Tongue (tissue), 2 donors: Measurements from ENCODE around the gene CLDN34. TPM values are rescaled to one million over a fixed set of nuclear protein-coding genes. Genes with fewer than 3 reads are reported as not detected.

Experiments
- DNase-seq: peaks from one replicate; pipeline ENCODE4 v3.0.0-alpha.2; 2015
- total RNA-seq: library from RNA; depleted of rRNA; stranded (reverse); fragments of >200 nt; gene quantifications from one replicate; pipeline ENCODE4 v1.2.3, GENCODE V29; 2014

The CLDN34 gene
- total RNA-seq, 1 donor from 2014 or later: not detected

DNA sequence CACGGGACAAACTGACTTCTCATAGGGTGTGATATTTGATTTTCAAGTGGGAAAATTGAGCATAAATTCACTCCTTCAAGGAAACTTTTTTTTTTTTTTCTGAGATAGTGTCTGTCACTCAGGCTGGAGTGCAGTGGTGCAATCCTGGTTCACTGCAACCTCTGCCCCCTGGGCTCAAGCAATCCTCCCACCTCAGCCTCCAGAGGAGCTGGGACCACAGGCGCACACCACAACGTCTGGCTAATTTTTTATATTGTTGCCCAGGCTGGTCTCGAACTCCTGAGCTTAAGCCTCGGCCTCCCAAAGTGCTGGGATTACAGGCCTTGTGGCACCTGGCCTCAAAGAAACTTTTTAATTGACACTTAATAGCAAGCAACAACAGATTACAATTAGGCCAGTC lies 13.8 kb downstream of the CLDN34 start:
- DNase-seq: no peak

GRCh38 chrX:9983441-9983840 lies 16.3 kb downstream of the CLDN34 start:
- no peak for DNase-seq

DNA sequence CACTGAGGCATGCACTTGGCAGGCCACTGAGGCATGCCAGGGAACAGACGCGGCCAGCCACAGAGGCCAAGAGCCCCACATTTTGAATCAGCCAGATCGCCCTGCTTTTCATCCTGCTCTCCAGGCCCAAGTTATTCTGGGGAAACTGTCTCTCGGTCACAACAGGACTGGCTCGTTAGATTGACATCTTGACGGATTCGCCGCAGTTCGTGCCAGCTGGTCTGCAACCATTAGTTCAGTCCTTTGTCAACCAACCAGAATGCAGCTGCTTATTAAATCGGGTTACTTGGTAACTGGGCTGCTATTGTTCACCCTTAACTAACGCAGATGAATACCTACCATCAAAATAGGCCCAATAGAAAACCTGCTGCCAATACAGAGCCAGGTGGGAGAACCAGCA lies 16.7 kb downstream of the CLDN34 start:
- no peak for DNase-seq

DNA sequence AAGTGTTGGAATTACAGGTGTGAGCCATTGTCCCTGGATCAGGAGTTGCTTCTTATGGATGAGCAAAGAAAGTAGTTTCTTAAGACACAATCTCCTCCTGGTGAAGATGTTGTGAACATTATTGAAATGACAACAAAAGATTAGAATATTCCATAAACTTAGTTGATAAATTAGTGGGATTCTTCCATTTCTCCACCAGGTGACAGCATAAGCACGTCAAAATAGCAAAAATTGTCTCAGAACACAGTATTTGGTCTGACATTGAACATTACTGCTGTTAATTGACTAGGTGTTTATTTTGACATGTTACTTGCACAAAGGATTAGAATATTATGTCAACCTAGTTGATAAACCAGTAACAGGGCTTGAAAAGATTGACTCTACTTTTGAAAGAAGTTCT lies 21.6 kb downstream of the CLDN34 start:
- peak; percentile 37 for DNase-seq

DNA sequence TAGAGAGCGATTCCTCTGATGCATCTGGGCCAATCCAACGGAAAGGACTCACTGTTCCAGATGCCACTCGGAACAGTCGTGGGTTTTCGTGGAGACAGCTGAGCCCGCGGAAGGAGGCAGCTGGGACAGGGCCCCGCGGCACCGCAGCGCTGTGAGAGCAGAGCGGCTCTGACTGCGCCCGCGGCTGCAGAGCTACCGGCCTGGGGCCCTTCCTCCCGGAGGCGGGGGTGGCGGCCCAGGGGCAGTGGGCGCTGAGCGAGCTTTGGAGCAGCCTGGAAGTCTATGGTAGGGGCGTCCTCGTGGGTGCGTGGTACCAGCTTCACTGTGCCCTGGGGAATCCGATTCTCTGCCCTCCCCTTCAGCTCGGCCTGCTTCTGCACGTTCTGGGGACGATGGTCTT lies 24.9 kb downstream of the CLDN34 start:
- no peak for DNase-seq

DNA sequence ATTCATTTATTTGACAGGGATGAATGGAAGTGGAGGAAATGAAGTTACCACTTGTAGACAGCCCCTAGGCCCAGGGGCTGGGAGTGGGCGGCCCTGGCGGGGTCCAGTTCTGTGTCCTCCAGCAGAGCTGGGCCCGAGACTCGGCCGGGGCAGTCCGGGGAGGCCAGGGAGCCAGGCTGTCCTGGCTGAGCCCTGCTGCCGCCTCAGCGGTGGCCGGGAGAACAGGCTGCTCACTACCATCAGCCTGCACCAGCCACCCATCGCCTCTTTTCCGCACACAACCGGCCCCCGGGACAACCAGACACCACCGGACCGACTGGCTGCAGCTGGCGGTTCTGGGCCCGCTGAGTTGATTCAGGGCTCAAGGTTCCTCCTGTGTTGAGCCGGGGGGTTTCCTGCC lies 25.6 kb downstream of the CLDN34 start:
- no peak for DNase-seq

DNA sequence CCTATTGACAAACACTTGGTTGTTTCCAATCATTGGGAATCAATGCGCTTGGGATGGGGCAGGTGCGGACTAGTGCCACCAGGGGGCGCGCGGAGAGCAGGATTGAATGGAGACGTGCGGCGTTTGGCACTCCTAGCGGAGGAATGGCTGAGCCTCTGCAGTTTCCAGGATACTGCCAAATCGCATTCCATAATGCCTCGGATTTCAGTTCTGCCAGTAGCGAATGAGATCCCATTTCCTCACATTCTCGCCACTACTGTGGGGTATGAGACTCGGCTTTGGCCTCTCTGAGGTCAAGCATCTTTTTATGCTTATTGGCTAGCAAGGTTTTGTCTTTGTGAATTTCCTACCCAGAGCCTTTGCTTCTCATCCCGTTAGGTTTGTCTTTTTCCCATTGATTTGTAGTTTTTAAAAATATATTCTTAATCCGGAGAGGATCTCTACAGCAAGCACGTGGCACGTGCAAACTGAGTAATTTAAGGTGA lies 28.7 kb downstream of the CLDN34 start:
- peak; percentile 80 for DNase-seq

DNA sequence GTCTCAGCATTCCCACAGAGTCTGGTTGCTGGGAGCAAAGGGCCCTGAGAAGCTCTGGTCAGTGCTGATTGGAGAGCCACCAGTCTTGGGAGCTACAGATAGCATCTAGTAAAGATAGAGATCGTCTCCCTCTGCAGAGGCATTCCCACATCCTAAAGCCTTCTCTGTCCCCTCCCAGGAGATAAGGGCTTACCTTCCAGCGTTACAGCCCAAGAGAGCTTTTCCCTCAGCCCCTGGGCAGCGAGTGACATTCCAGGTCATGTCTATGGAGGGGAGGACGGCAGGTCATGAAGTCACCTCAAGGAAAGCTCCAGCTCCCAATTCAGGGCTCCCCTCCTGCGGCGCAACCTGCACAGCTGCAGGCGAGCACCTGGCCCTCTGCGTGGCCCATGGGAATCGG lies 29.9 kb downstream of the CLDN34 start:
- no peak for DNase-seq

DNA sequence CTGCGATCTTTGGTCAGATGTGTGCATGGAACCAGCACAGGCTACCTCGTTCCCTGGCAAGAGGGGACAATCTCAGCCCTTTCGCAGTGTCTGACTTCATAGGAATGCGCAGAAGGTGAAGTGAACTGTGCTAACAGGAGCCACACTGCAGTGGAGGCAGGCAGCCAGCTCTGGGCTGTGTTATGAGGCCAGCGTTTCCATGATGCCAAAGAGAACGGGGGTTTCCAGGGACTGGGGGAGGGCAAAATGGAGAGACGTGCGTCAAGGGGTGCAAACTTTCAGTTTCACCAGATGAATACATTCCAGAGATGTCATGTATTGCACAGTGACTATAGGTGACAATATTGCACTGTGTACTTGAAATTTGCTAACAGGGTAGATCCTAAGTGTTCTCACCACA lies 30.4 kb downstream of the CLDN34 start:
- no peak for DNase-seq

DNA sequence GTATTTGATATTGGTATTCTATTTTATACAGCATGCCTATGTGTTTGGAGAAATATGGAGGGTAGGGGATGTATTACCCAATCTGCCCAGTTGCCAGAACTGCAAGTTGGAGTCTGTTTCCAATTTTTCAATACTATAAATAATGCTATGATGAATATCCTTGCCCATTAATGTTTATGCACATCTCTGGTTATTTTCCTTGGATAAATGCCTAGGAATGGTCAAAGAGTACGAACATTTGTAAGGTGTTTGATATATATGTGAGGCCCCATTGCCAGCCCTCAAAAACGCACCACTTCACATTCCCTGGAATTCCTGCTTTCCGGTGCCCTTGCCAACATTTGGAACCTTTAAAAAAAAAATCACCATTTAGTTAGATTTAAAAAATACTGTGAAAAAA lies 34.3 kb downstream of the CLDN34 start:
- DNase-seq: no peak

DNA sequence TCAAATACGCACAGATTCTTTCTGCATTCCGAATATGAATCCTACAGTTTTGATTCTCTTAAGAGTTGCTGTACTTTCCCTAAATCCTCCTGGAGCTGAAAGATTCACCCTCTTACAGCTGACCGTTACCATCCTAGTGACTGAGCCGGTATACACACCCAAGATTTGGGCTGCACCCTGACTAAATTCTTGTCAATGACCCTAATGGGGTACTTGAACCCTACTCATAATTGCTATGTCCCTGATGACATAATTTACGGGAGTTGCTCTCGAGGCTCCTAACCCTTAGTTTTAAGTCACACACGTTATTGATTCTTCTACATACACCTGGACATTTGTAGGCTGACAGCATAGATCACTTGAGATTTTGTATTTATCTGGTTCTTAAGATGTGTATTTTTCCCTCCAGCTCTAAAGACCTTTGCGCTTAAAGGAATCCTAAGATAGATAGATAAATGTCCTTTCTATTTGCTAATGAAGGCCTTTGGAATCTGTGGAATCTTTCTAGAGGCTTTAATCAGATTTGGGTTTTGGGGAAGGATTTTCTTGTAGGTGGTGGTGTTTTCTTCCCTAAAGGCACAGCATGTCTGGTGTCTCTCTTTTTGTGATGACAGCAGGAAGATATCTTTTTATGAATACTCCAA lies 37.8 kb downstream of the CLDN34 start:
- DNase-seq: no peak

- DNase-seq: no peak
These were observed 38.9 kb downstream of the CLDN34 start for GRCh38 chrX:10006086-10006485.

DNA sequence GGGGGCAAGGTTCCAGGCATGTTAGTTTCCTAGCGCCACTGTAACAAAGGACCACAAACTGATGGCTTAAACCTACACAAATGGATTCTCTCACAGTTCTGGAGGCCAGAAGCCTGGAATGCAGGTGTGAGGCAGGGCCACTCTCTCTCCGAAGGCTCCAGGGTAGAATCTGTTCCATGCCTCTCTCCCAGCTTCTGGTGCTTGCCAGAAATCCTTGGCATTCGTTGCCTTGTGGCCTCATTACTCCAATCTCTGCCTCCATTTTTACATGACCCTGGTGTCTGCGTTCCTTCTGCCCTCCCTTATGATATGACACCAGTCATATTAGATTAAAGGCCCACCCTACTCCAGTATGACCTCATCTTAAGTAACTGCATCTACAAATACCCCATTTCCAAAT lies 39.6 kb downstream of the CLDN34 start:
- no peak for DNase-seq

DNA sequence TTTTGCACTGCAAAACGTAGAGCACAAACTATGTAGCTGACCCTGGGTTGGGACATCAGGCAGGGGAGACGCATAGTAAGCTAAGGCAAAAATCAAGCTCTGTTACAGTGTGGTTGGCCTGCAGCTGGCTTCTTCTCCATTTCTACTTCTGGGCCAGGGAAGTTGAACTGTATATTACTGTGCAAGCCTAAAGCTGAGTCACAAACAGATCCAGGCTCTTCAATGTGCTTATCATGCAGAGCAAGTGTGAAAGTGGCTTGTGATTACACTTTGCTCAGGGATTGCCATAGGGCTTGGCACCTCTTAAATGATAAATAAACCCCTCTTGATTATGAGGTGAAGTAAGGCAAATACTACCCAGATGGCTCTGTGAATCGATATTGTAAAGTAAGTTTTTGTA lies 40.5 kb downstream of the CLDN34 start:
- no peak for DNase-seq

- DNase-seq: no peak
These were observed 41.4 kb downstream of the CLDN34 start for GRCh38 chrX:10008483-10009056.

GRCh38 chrX:10009741-10010140 lies 42.6 kb downstream of the CLDN34 start:
- no peak for DNase-seq

DNA sequence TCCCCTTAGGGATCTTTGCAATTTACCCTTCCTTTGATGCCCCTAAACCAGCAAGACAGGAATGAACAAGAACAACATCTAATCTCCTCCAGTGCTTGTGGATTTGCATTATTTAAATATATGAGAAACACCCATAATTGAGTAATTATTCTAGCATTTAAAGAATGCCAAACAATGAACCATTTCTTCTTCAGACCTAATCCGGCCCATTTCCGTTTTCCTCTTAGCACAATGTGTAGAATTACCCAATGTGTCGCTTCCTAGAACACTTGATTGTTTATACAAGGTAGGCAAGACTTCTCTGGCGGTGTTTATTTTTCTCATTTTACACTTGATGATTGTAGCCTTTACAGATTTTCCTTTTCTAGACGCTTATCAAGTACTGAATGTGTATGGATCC lies 43.5 kb downstream of the CLDN34 start:
- DNase-seq: peak; percentile 32

- no peak for DNase-seq
These were observed 44.2 kb downstream of the CLDN34 start for GRCh38 chrX:10011261-10011931.

DNA sequence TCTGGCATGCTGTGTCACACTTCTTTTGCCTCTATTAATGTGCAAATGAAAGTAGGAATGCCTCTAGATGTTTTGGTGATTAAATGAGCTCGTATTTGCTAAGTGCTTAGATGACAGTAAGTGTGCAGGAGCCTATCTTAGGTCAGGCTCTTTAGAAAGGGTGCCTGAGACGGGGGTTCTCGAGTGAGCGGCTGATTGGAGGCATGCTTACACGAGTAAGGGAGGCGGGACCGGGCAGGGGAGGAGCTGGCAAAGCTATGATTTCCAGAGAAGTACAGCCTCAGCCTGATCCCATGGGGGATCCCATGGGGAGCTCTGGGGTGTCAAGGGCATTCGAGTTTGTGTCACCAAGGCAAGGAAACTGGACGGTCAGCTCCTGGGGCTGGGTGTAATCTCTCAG lies 44.8 kb downstream of the CLDN34 start:
- no peak for DNase-seq

DNA sequence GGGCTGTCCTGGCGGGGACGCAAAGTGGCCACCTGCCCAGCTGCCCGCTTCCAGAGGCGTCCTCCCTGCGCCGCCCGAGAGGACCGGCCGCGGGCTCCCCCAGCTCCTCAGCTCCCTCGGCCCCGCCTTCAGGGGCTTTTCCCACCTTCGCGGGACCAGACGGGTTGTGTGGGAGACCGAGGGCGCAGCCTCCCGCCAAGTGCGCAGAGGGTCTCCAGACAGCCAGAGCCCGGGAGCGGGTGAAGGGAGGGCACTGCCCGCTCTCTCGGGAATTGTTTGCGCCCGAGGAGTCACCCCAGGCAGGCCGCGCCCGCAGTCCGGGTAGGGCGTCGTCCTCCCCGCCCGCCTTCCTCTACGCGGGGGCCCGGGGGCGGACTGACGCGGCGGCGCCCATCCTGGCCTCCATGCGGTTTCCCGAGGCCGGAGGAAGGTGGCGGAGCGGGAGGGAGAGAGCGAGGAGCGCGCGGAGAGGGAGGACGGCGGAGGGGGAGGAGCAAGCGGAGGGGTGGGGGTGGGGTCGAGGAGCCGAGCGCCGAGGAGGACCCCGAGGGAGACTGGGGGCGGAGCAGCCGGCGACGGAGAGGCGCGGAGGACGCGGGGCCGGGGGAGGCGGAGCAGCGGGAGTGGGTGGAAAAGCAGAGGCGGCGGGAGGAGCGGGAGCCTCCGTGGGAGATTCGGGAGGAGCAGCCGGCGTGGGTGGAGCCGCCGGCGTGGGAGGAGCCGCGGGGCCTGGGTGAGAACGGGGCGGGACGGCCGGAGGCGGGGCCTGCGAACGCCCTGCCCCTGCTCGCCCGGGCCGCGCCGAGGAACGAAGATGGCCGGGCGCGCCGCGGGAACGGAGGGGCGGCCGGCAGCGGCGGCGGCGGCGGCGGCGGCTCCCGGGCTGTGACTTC lies 47.5 kb downstream of the CLDN34 start:
- peak; percentile 92 for DNase-seq

DNA sequence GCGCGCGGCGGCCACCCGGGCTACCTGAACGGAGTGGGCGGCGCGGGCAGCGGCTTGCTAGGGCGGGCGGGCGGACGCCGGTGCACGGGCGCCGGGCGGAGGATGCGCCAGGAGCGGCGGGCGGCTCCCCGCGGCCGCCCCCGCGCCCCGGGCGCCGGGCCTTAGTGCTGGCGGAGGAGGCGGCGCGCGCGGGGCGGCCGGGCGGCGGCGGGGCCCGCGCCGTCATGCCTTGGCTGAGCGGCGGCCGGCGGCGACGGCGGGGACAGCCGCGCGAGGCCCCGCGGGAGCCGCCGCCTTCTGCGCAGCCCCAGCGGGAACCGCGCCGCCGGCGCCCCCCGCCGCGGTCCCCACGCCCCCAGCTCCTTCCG lies 48.2 kb downstream of the CLDN34 start:
- DNase-seq: no peak

DNA sequence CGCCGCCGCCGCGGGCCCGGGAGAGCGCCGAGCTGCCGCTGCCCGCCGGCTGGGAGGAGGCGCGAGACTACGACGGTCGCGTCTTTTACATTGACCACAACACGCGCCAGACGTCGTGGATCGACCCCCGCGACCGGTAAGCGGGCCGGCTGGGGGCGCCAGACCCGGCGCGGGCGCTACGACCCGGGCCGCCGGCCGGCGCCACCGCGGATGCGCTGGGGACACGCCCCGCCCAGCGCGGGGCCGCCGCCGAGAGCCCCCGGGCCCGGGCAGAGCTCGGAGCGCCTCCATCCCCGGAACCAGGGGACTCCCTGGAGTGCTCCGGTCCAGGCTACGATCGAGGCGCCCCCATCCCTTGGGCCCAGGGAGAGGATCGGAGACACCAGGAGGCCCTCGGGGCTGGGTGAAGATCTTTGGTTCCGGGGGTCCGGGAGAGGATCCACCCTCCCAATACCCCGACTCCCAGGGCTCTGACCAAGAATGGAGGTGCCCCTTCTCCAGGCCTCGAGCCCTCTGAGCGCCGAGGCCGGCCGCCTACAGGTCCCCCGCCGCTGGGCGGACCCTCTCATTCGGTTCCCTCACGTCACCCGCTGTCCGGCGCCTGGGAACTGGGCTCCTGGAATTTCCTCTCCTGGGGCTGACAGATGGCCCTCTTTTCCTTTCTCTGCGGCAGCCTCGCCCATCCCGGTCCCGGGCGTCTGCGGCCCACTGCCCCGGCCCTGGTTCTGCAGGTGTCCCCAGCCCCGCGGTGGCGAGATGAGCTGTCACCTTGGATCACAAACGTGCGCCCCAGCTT lies 48.8 kb downstream of the CLDN34 start:
- DNase-seq: peak; percentile 42
